WTC11 (cell line): ENCODE results near the gene KIF3C.

Experiments used
- CREM ChIP-seq: sonication (generic); formaldehyde crosslinking; IDR thresholded peaks from 2 replicates; pipeline ENCODE4 v1.8.1; 2022; ENCODE audit warnings: mild to moderate bottlenecking, missing genetic modification reagents, moderate library complexity
- SP1 ChIP-seq: sonication (generic); formaldehyde crosslinking; conservative IDR thresholded peaks from 2 replicates; pipeline ENCODE4 v1.8.1; 2022; ENCODE audit warnings: missing genetic modification reagents
- TF ChIP-seq, protein P1 (sequence below): sonication (generic); formaldehyde crosslinking; IDR thresholded peaks from 2 replicates; pipeline ENCODE4 v1.8.0; 2023; ENCODE audit warnings: missing genetic modification reagents, mild to moderate bottlenecking, borderline replicate concordance
- TF ChIP-seq, protein P2 (sequence below): fragments of 200-600 bp; IDR thresholded peaks from 2 replicates; pipeline ENCODE4 v1.8.0; 2022; ENCODE audit warnings: antibody characterized with exemption

DNA sequence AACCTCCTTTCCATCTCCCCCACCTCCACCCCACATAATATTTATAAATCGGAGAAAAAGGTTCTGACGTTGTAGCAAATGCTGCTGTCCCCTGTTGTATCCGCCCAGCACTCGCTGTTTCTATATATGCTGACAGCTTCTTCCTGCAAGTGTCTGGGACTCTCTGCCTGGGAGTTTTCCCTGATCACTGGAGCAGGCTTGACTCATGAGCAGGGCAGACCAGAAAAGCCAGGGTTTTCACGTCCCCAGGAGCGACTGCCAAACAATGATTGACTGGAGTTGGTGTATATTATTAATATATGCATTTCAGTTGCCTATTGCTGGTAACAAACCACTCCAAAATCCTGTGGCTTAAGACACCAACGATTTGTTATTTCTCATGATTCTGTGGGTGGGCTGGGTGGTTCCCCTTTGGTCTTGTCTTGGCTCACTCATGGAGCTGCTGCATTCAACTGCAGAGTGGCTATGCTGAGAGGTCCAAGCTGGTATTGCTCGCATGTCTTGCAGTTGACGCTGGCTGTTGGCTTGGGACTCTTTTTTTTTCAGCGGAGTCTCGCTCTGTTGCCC is 82.8 kb downstream of the KIF3C start:
- TF ChIP-seq, protein P1, sequence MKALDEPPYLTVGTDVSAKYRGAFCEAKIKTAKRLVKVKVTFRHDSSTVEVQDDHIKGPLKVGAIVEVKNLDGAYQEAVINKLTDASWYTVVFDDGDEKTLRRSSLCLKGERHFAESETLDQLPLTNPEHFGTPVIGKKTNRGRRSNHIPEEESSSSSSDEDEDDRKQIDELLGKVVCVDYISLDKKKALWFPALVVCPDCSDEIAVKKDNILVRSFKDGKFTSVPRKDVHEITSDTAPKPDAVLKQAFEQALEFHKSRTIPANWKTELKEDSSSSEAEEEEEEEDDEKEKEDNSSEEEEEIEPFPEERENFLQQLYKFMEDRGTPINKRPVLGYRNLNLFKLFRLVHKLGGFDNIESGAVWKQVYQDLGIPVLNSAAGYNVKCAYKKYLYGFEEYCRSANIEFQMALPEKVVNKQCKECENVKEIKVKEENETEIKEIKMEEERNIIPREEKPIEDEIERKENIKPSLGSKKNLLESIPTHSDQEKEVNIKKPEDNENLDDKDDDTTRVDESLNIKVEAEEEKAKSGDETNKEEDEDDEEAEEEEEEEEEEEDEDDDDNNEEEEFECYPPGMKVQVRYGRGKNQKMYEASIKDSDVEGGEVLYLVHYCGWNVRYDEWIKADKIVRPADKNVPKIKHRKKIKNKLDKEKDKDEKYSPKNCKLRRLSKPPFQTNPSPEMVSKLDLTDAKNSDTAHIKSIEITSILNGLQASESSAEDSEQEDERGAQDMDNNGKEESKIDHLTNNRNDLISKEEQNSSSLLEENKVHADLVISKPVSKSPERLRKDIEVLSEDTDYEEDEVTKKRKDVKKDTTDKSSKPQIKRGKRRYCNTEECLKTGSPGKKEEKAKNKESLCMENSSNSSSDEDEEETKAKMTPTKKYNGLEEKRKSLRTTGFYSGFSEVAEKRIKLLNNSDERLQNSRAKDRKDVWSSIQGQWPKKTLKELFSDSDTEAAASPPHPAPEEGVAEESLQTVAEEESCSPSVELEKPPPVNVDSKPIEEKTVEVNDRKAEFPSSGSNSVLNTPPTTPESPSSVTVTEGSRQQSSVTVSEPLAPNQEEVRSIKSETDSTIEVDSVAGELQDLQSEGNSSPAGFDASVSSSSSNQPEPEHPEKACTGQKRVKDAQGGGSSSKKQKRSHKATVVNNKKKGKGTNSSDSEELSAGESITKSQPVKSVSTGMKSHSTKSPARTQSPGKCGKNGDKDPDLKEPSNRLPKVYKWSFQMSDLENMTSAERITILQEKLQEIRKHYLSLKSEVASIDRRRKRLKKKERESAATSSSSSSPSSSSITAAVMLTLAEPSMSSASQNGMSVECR: no peak
- TF ChIP-seq CREM (CRISPR knock-in tag) (no peak), SP1 (CRISPR knock-in tag) (no peak)
- TF ChIP-seq, protein P2, sequence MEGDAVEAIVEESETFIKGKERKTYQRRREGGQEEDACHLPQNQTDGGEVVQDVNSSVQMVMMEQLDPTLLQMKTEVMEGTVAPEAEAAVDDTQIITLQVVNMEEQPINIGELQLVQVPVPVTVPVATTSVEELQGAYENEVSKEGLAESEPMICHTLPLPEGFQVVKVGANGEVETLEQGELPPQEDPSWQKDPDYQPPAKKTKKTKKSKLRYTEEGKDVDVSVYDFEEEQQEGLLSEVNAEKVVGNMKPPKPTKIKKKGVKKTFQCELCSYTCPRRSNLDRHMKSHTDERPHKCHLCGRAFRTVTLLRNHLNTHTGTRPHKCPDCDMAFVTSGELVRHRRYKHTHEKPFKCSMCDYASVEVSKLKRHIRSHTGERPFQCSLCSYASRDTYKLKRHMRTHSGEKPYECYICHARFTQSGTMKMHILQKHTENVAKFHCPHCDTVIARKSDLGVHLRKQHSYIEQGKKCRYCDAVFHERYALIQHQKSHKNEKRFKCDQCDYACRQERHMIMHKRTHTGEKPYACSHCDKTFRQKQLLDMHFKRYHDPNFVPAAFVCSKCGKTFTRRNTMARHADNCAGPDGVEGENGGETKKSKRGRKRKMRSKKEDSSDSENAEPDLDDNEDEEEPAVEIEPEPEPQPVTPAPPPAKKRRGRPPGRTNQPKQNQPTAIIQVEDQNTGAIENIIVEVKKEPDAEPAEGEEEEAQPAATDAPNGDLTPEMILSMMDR: no peak
